ENCODE data around the gene ELFN1.

The ELFN1 gene

GRCh38 chr7:1747004-1747801, 77.1 kb downstream of the ELFN1 start:
- H3K4me3 ChIP-seq (ENCODE audit: low read depth, low read length): no peak overlapping the region
- no peak for DNase-seq (ENCODE audit: low read depth)
- TF ChIP-seq CTCF (IDR thresholded peaks at IDR 0.05; ENCODE audit: insufficient read depth, low read depth, low read length, missing control alignments): no peak

DNA sequence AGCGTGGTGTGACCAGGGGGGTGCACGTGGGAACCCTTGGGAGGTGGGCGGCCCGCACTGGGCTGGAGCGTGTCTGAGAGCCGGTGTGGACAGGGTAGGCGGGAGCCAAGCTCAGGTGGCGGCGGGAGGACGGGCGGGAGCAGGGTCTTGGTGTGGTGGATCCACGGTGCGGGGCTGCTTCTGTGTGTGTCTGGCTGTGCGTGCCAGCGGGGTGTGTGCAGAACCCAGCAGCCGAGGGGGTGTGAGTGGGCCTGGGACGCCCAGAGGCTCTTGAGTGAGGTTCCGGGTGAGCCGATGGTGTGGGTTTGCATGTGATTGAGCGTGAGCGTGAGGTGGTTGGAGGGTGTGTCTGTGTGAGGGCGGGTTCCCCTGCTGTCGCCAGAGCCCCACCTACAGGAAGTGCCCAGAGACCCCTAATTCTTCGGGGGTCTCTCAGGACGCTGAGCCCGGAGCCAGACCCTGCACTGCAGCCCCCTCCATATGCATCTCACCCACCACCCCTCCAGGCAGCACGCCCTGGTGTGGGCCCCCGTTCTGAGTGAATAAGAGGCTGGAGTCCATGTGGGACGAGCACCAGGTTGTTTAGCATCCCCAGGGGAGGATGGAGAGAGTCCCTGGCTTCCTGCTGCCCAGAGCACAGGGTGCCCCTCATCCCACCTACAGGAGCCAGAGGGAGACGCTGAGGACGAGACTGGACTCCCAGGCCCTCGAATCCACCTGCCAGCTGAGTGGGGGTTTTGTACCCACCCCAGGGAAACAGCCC, 78.2 kb downstream of the ELFN1 start:
- H3K4me3 ChIP-seq (ENCODE audit: low read depth, low read length): no peak overlapping the region
- TF ChIP-seq CTCF (IDR thresholded peaks at IDR 0.05; ENCODE audit: insufficient read depth, low read depth, low read length, missing control alignments): no peak
- no peak for DNase-seq (ENCODE audit: low read depth)

DNA sequence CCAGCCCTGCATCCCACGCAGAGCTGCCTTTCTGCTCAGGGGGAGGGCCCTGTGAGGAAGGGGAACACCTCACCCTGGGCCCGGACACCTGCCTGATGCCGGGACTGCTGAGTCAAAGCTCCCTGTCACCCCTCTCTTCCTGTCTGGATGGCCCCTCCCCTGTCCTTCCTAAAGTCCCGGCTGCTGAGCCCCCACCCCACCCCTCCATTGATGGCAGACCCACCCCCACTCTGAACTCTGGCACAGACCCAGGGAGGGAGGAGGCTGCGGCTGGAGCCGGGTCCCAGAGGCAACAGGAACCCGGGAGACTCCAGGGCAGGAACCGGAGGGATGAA, 78.7 kb downstream of the ELFN1 start:
- DNase-seq (ENCODE audit: low read depth): no peak

DNA sequence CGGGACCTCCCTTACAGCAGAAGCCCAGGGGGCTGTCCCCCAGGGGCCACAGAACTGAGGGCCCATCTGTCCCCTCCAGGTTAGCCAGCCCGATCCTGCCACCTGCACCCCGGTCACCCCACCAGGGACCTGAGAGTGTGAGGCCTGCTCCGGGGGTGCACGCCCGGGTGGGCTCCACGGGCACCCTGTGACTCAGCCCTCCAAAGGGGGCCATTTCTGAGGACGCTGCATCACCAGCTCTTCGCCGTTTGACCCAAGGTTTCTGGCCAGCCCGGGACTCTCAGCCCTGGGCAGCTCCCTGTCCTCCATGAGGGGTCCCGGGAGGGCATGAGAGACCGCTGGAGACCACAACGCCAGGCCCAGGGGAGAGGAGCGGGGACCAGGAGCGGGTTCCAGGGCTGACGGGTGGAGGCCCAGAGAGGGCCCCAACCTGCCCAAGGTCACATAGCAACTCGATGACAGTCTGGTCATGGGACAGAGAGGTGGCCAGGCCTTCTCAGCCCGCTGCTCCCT, 79.3 kb downstream of the ELFN1 start:
- no peak overlapping the region for H3K4me3 ChIP-seq (ENCODE audit: low read depth, low read length)
- TF ChIP-seq CTCF (IDR thresholded peaks at IDR 0.05; ENCODE audit: insufficient read depth, low read depth, low read length, missing control alignments): no peak
- DNase-seq (ENCODE audit: low read depth): no peak

More for the DNA sequence above, 78.7 kb downstream of the ELFN1 start:
- H3K4me3 ChIP-seq (ENCODE audit: low read depth, low read length): no peak overlapping the region
- no peak for TF ChIP-seq CTCF (IDR thresholded peaks at IDR 0.05; ENCODE audit: insufficient read depth, low read depth, low read length, missing control alignments)

DNA sequence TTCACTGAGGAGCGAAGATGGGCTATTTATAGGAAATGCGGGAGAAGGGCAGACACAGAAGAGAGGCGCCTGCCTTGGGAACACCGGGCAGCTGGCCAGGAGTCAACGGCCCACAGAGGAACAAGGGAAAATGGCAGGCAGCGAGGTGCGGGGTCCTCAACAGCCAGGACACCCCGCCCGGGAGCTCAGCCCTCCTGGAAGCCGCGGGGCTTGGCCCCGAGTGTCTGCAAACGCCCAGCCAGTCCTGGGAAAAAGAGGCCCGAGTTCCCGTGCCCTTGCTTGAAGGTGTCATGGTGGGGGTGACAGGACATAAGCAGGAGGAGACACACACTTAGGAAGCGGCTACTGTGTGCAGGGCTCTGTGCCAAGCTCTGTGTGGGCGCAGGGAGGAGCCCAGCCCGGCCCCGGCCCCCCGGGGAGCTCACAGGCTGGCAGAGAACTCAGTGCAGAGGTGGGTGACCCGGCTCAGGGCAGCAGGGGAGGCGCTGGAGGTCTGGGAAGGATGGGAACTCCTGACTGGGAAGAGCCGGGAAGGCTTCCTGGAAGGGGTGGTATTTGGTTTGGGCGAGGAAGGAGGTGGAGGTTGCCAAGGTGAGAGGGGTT, 79.9 kb downstream of the ELFN1 start:
- TF ChIP-seq CTCF (IDR thresholded peaks at IDR 0.05; ENCODE audit: insufficient read depth, low read depth, low read length, missing control alignments): no peak
- H3K4me3 ChIP-seq (ENCODE audit: low read depth, low read length): no peak overlapping the region
- no peak for DNase-seq (ENCODE audit: low read depth)

GRCh38 chr7:1750541-1751021, 80.5 kb downstream of the ELFN1 start:
- TF ChIP-seq CTCF (IDR thresholded peaks at IDR 0.05; ENCODE audit: insufficient read depth, low read depth, low read length, missing control alignments): no peak
- DNase-seq (ENCODE audit: low read depth): no peak

More at GRCh38 chr7:1750541-1751021, 80.5 kb downstream of the ELFN1 start:
- H3K4me3 ChIP-seq (ENCODE audit: low read depth, low read length): no peak overlapping the region

Data from GM12865 (cell line).